Cardiac fibroblast (primary cell): Measurements from ENCODE around the gene CCNH.
A peak's percentile ranks its signal among the peaks of the same experiment; 100 is the strongest.

Experiments used
- DNase-seq, 2 donors: peaks; one replicate each; pipeline versions ENCODE4 v3.0.0 to v3.0.0-alpha.2; 2010; ENCODE audit warnings: low read depth in 2 of 2
- H3K4me3 ChIP-seq, 2 donors: replicated peaks in 1 of 2; 1 replicate in 1 of 2; 2 replicates in 1 of 2; pipeline ENCODE4 v1.5.1; 2011; ENCODE audit warnings: low read depth in 2 of 2, low read length in 2 of 2, mild to moderate bottlenecking in 2 of 2, moderate library complexity in 1 of 2
- CTCF ChIP-seq: IDR thresholded peaks from one replicate; pipeline ENCODE4 v1.5.1; 2011; ENCODE audit warnings: low read depth, mild to moderate bottlenecking, low read length, inconsistent platforms

Gene CCNH

DNA sequence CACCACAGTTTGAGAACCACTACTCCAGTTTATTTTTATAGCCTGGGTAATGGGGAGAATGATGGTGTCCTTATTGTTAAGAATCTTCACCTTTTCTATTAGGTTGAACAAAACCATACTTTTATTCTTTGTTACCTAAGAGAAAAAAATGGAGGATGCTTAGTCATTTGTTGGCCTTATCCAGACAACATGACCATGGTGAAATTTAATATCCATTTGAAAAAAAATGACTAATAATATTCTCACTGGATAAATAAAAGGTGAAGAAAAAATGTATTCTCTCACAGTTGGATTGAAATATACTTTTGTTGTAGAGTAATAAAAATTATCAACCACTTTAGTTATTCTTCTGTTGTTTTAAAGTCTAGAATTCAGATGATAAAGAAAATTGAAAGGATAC lies 5.8 kb upstream of the CCNH start:
- DNase-seq: no peak
- no peak overlapping the region for H3K4me3 ChIP-seq
- TF ChIP-seq CTCF: no peak

DNA sequence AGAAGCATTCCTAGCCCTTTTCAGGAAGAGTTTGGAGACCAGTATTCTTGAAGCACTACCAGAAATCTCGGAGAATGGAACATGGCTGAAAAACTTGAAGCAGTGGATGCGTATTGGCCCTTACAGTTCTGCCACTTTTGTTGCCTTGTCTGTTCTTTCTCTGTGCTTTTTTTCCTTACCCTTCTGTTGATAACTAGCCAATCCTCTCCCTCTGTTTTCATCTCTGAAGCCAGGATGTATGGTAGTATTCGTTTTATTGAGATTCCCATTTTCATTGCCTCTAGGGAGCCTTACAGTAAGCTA lies 564 bp upstream of the CCNH start:
- DNase-seq: no peak
- TF ChIP-seq CTCF: no peak
- peak overlapping the region; percentile 87 to 96 for H3K4me3 ChIP-seq

DNA sequence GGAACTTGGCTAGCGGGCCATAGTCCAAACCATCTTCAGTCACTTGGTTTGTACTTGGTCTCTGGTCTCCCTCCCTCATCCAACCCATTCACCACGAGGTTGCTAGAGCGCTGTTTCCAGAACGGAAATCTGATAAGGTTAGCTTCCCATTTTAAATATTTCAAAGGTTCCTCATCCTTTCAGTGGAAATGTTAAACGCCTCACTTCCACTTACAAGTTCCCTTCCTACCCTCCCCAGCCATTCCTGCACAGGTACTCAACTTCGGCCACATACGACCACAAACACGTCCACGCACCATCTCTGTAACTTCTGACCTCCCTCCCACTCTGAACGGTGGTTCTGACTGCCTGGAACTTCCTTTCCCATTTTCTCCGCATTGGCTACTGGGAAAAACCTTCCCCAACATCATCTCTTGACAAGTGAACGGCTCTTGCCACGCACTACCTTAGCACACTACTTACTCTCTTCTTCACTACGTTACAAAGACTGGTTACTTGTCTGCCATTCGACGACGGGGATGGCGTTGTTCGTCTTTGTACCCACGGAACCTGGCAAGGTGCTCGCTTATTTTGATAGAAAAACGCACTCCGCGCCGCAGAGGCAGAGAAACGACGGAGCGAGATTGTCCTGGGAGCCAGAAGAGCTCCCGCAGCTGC lies 629 bp downstream of the CCNH start:
- peak overlapping the region; percentile 87 to 96 for H3K4me3 ChIP-seq
- no peak for TF ChIP-seq CTCF
- DNase-seq: peak; percentile 44 to 68

- H3K4me3 ChIP-seq: peak overlapping the region; percentile 87 to 96
- DNase-seq: peak in 1 of 2 donors; percentile 32
- no peak for TF ChIP-seq CTCF
Observed at GRCh38 chr5:87411586-87411972, 1.2 kb downstream of the CCNH start.

- peak overlapping the region in 1 of 2 donors; percentile 87 for H3K4me3 ChIP-seq
- no peak for TF ChIP-seq CTCF
- peak; percentile 79 to 86 for DNase-seq
Observed at GRCh38 chr5:87410931-87411330, 1.8 kb downstream of the CCNH start.

DNA sequence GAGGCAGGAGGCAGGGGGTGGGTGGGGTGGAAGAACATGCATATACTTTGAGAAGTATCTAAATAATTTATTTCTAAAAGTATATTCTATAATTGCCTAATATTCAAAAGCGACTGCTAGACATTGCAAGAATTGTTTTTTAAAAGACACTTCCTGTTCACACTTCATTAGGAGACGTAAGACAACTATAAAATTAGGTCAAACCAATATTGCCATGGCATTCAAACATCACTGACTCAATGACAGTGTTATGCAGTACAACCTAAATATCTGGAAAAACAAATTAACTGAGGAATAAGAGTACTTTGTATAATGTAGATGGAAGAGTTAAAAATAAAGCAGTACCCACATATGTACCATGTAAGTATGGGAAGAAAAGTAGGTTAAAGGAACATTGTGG lies 4.5 kb downstream of the CCNH start:
- DNase-seq: no peak
- no peak overlapping the region for H3K4me3 ChIP-seq
- TF ChIP-seq CTCF: no peak
